A673 (cell line): ENCODE data around the gene DDHD1.

Experiments
- EZH2 ChIP-seq: fragments of 200-600 bp; sonication (generic); IDR thresholded peaks from 2 replicates; pipeline ENCODE4 v1.6.1; 2017; ENCODE audit warnings: borderline replicate concordance, low read depth, mild to moderate bottlenecking, mixed read lengths, antibody characterized with exemption, low read length; ENCODE audit not compliant: poor library complexity, severe bottlenecking
- TF ChIP-seq, protein P1 (sequence below): fragments of 300-800, 200-600 bp; sonication (generic); conservative IDR thresholded peaks from 2 replicates; pipeline ENCODE4 v1.5.1; 2017; ENCODE audit warnings: low read depth, mild to moderate bottlenecking, antibody characterized with exemption, low read length, moderate library complexity, mixed read lengths

- TF ChIP-seq, protein P1, sequence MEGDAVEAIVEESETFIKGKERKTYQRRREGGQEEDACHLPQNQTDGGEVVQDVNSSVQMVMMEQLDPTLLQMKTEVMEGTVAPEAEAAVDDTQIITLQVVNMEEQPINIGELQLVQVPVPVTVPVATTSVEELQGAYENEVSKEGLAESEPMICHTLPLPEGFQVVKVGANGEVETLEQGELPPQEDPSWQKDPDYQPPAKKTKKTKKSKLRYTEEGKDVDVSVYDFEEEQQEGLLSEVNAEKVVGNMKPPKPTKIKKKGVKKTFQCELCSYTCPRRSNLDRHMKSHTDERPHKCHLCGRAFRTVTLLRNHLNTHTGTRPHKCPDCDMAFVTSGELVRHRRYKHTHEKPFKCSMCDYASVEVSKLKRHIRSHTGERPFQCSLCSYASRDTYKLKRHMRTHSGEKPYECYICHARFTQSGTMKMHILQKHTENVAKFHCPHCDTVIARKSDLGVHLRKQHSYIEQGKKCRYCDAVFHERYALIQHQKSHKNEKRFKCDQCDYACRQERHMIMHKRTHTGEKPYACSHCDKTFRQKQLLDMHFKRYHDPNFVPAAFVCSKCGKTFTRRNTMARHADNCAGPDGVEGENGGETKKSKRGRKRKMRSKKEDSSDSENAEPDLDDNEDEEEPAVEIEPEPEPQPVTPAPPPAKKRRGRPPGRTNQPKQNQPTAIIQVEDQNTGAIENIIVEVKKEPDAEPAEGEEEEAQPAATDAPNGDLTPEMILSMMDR, result no peak
- TF ChIP-seq EZH2, result no peak
These were observed 14.6 kb upstream of the DDHD1 start for GRCh38 chr14:53167602-53168328.
